HG03103 (cell line): ENCODE data around the gene EEFSEC.

Experiments used
- ATAC-seq: cut with Tn5 transposase; IDR thresholded peaks from one replicate; pipeline ENCODE4 v1.9.1; 2021; ENCODE audit warnings: low read depth; ENCODE audit not compliant: unreplicated experiment

Gene EEFSEC

GRCh38 chr3:128454310-128454618 is 301.0 kb downstream of the EEFSEC start:
- ATAC-seq: no peak

GRCh38 chr3:128455116-128455515 is 301.8 kb downstream of the EEFSEC start:
- ATAC-seq: no peak

- no peak for ATAC-seq
These were observed 302.8 kb downstream of the EEFSEC start for GRCh38 chr3:128455786-128456748.

GRCh38 chr3:128456776-128457715 is 303.8 kb downstream of the EEFSEC start:
- ATAC-seq: no peak

- no peak for ATAC-seq
These were observed 304.7 kb downstream of the EEFSEC start for GRCh38 chr3:128457937-128458336.
